Activated T-helper 1 cell treated with Interleukin-2 at 50 U/mL for 16 hours (primary cell): ENCODE data around the gene NOLC1.

ENCODE experiments used
- DNase-seq: peaks from one replicate; pipeline ENCODE4 v3.0.0-alpha.2; 2020; ENCODE audit warnings: low read depth

Gene NOLC1

GRCh38 chr10:102202386-102202785, 50.2 kb downstream of the NOLC1 start:
- DNase-seq, result no peak

- no peak for DNase-seq
These were observed 56.3 kb downstream of the NOLC1 start for GRCh38 chr10:102208311-102209035.

- DNase-seq, result no peak
These were observed 59.6 kb downstream of the NOLC1 start for GRCh38 chr10:102211615-102212299.
